Tibial nerve (tissue), 4 donors: Measurements from ENCODE around the gene PHACTR1.

Experiments used
- CTCF ChIP-seq, 5 experiments: fragments of 200-600 bp in 3 of 5; fragments of 450-650 bp in 2 of 5; sonication (generic) in 3 of 5; IDR thresholded peaks; one replicate each; pipeline ENCODE4 v1.5.1; 2016 to 2019; ENCODE audit warnings: antibody characterized with exemption in 5 of 5, mild to moderate bottlenecking in 3 of 5, moderate library complexity in 2 of 5
- EP300 ChIP-seq, 2 donors: sonication (generic); formaldehyde crosslinking; IDR thresholded peaks; one replicate each; pipeline ENCODE4 v1.6.1; 2017; ENCODE audit warnings: antibody characterized with exemption in 2 of 2, mild to moderate bottlenecking in 1 of 2
- POLR2A ChIP-seq, 2 donors: fragments of 450-650 bp; IDR thresholded peaks; one replicate each; pipeline ENCODE4 v1.6.1; 2017; ENCODE audit warnings: antibody characterized with exemption in 2 of 2, mild to moderate bottlenecking in 2 of 2, moderate library complexity in 2 of 2

- no peak for TF ChIP-seq CTCF (IDR thresholded peaks at IDR 0.05)
- no peak for TF ChIP-seq POLR2A (IDR thresholded peaks at IDR 0.05)
- TF ChIP-seq EP300 (IDR thresholded peaks at IDR 0.05): no peak
Measured at GRCh38 chr6:12990162-12990561, 273.6 kb downstream of the PHACTR1 start.
